ENCODE data around the gene SLC13A2. TPM values are rescaled to one million over a fixed set of nuclear protein-coding genes. Genes with fewer than 3 reads are reported as not detected.

SLC13A2 gene
- total and polyA plus RNA-seq, 4 experiments from 2014 or later, result not detected

- Histone ChIP-seq H3K27ac (ENCODE audit: low read depth, low read length) (no peak overlapping the region), H3K4me3 (ENCODE audit: low read length in 2 of 2) (no peak overlapping the region), H3K27me3 (ENCODE audit: insufficient read depth, low read length) (no peaks in the 10 kb centered on the region), H3K4me1 (ENCODE audit: insufficient read depth, low read length) (no peaks in the 10 kb centered on the region), H3K36me3 (ENCODE audit: insufficient read depth, low read length) (no peaks in the 10 kb centered on the region), H3K9me3 (ENCODE audit: control insufficient read depth in 1 of 2, low read length in 2 of 2) (no peaks in the 10 kb centered on the region)
- H3K4me1 Mint-ChIP-seq, result no peaks in the 10 kb centered on the region
- POLR2A ChIA-PET (ENCODE audit: partially characterized antibody), result no interaction called here
- intact Hi-C loops (cut with micrococcal nuclease), result no loop called here
- DNase-seq, result no peak
- H3K27ac Mint-ChIP-seq, result no peak overlapping the region
- no peaks in the 10 kb centered on the region for H3K36me3 Mint-ChIP-seq
- H3K27me3 Mint-ChIP-seq, result peaks cover 2 to 7% of the 10 kb centered on the region in 2 donors
- CTCF ChIA-PET (ENCODE audit: partially characterized antibody), result interaction anchor here (0.7 to 1.4 kb wide), 3 partner anchors 40 to 110 kb away, joined by 3 to 5 read pairs (median 4); no protein-coding TSS in a partner anchor
- no peak overlapping the region for H3K4me3 Mint-ChIP-seq
- no peaks in the 10 kb centered on the region for H3K9me3 Mint-ChIP-seq
Measured at GRCh38 chr17:28500712-28501379, 27.4 kb downstream of the SLC13A2 start.

- Mint-ChIP-seq H3K4me1 (no peaks in the 10 kb centered on the region), H3K36me3 (no peaks in the 10 kb centered on the region), H3K4me3 (no peak overlapping the region), H3K27me3 (peaks cover 3 to 7% of the 10 kb centered on the region in 2 donors), H3K9me3 (no peaks in the 10 kb centered on the region), H3K27ac (no peak overlapping the region)
- ChIA-PET CTCF (ENCODE audit: partially characterized antibody) (interaction anchor here (0.7 to 1.3 kb wide), 4 partner anchors 39 to 111 kb away, joined by 3 to 5 read pairs (median 3); no protein-coding TSS in a partner anchor), POLR2A (ENCODE audit: partially characterized antibody) (no interaction called here)
- Histone ChIP-seq H3K27me3 (ENCODE audit: insufficient read depth, low read length) (no peaks in the 10 kb centered on the region), H3K4me3 (ENCODE audit: low read length in 2 of 2) (no peak overlapping the region), H3K27ac (ENCODE audit: low read depth, low read length) (no peak overlapping the region), H3K36me3 (ENCODE audit: insufficient read depth, low read length) (no peaks in the 10 kb centered on the region), H3K9me3 (ENCODE audit: control insufficient read depth in 1 of 2, low read length in 2 of 2) (no peaks in the 10 kb centered on the region), H3K4me1 (ENCODE audit: insufficient read depth, low read length) (no peaks in the 10 kb centered on the region)
- intact Hi-C loops (cut with micrococcal nuclease), result no loop called here
- no peak for DNase-seq
Measured at GRCh38 chr17:28501421-28502284, 28.2 kb downstream of the SLC13A2 start.

GRCh38 chr17:28503420-28503819 is 30.0 kb downstream of the SLC13A2 start:
- H3K9me3 ChIP-seq (ENCODE audit: control insufficient read depth in 1 of 2, low read length in 2 of 2), result no peaks in the 10 kb centered on the region
- Mint-ChIP-seq H3K9me3 (no peaks in the 10 kb centered on the region), H3K36me3 (no peaks in the 10 kb centered on the region), H3K4me1 (no peaks in the 10 kb centered on the region), H3K27me3 (peaks cover 7 to 13% of the 10 kb centered on the region in 2 donors), H3K4me3 (no peak overlapping the region), H3K27ac (no peak overlapping the region)
- intact Hi-C loops (cut with micrococcal nuclease), result no loop called here
- H3K27me3 ChIP-seq (ENCODE audit: insufficient read depth, low read length), result no peaks in the 10 kb centered on the region
- no peak overlapping the region for H3K4me3 ChIP-seq (ENCODE audit: low read length in 2 of 2)
- H3K4me1 ChIP-seq (ENCODE audit: insufficient read depth, low read length), result no peaks in the 10 kb centered on the region
- no peak overlapping the region for H3K27ac ChIP-seq (ENCODE audit: low read depth, low read length)
- H3K36me3 ChIP-seq (ENCODE audit: insufficient read depth, low read length), result no peaks in the 10 kb centered on the region
- DNase-seq, result no peak
- POLR2A ChIA-PET (ENCODE audit: partially characterized antibody), result no interaction called here
- CTCF ChIA-PET (ENCODE audit: partially characterized antibody), result interaction anchor here (1.1 to 1.7 kb wide), 2 partner anchors 16 to 107 kb away, joined by 3 to 4 read pairs; no protein-coding TSS in a partner anchor

- Histone ChIP-seq H3K9me3 (ENCODE audit: control insufficient read depth in 1 of 2, low read length in 2 of 2) (no peaks in the 10 kb centered on the region), H3K27me3 (ENCODE audit: insufficient read depth, low read length) (no peaks in the 10 kb centered on the region), H3K27ac (ENCODE audit: low read depth, low read length) (no peak within 1 kb of the TSS), H3K36me3 (ENCODE audit: insufficient read depth, low read length) (no peaks in the 10 kb centered on the region), H3K4me1 (ENCODE audit: insufficient read depth, low read length) (no peaks in the 10 kb centered on the region), H3K4me3 (ENCODE audit: low read length in 2 of 2) (no peak within 1 kb of the TSS)
- Mint-ChIP-seq H3K9me3 (no peaks in the 10 kb centered on the region), H3K4me1 (no peaks in the 10 kb centered on the region), H3K4me3 (peak within 1 kb of the TSS in 1 of 8 donors; percentile 43), H3K27ac (no peak within 1 kb of the TSS), H3K36me3 (no peaks in the 10 kb centered on the region), H3K27me3 (peaks cover 11 to 27% of the 10 kb centered on the region in 2 donors)
- no peak for DNase-seq
- intact Hi-C loops (cut with micrococcal nuclease), result no loop called here
- ChIA-PET POLR2A (ENCODE audit: partially characterized antibody) (no interaction called here), CTCF (ENCODE audit: partially characterized antibody) (no interaction called here)
Measured at GRCh38 chr17:28505986-28506665, 32.7 kb downstream of the SLC13A2 start, which contains the start of gene FOXN1. Gene FOXN1, plus strand, starts transcription at chr17:28506348. Its CDS starts 17,622 bp downstream, at chr17:28523970.

GRCh38 chr17:28506763-28507487 is 33.5 kb downstream of the SLC13A2 start:
- no peak overlapping the region for H3K27ac ChIP-seq (ENCODE audit: low read depth, low read length)
- H3K36me3 ChIP-seq (ENCODE audit: insufficient read depth, low read length), result no peaks in the 10 kb centered on the region
- ChIA-PET POLR2A (ENCODE audit: partially characterized antibody) (no interaction called here), CTCF (ENCODE audit: partially characterized antibody) (no interaction called here)
- H3K36me3 Mint-ChIP-seq, result no peaks in the 10 kb centered on the region
- no peak overlapping the region for H3K27ac Mint-ChIP-seq
- no peak overlapping the region for H3K4me3 Mint-ChIP-seq
- H3K27me3 Mint-ChIP-seq, result peaks cover 11 to 27% of the 10 kb centered on the region in 2 donors
- no peaks in the 10 kb centered on the region for H3K27me3 ChIP-seq (ENCODE audit: insufficient read depth, low read length)
- no peaks in the 10 kb centered on the region for H3K9me3 Mint-ChIP-seq
- no peaks in the 10 kb centered on the region for H3K4me1 ChIP-seq (ENCODE audit: insufficient read depth, low read length)
- H3K9me3 ChIP-seq (ENCODE audit: control insufficient read depth in 1 of 2, low read length in 2 of 2), result no peaks in the 10 kb centered on the region
- intact Hi-C loops (cut with micrococcal nuclease), result no loop called here
- H3K4me1 Mint-ChIP-seq, result no peaks in the 10 kb centered on the region
- no peak for DNase-seq
- H3K4me3 ChIP-seq (ENCODE audit: low read length in 2 of 2), result no peak overlapping the region

GRCh38 chr17:28507567-28508203 is 34.2 kb downstream of the SLC13A2 start:
- H3K9me3 Mint-ChIP-seq, result peaks cover 0 to 1% (median 0%) of the 10 kb centered on the region in 8 donors
- intact Hi-C loops (cut with micrococcal nuclease), result no loop called here
- Histone ChIP-seq H3K4me3 (ENCODE audit: low read length in 2 of 2) (no peak overlapping the region), H3K27ac (ENCODE audit: low read depth, low read length) (no peak overlapping the region), H3K4me1 (ENCODE audit: insufficient read depth, low read length) (no peaks in the 10 kb centered on the region), H3K36me3 (ENCODE audit: insufficient read depth, low read length) (no peaks in the 10 kb centered on the region), H3K27me3 (ENCODE audit: insufficient read depth, low read length) (no peaks in the 10 kb centered on the region), H3K9me3 (ENCODE audit: control insufficient read depth in 1 of 2, low read length in 2 of 2) (no peaks in the 10 kb centered on the region)
- ChIA-PET POLR2A (ENCODE audit: partially characterized antibody) (no interaction called here), CTCF (ENCODE audit: partially characterized antibody) (no interaction called here)
- peaks cover 11 to 27% of the 10 kb centered on the region in 2 donors for H3K27me3 Mint-ChIP-seq
- no peaks in the 10 kb centered on the region for H3K4me1 Mint-ChIP-seq
- DNase-seq, result no peak
- no peaks in the 10 kb centered on the region for H3K36me3 Mint-ChIP-seq
- H3K4me3 Mint-ChIP-seq, result no peak overlapping the region
- H3K27ac Mint-ChIP-seq, result no peak overlapping the region
